SHP77 (cell line): ENCODE results near the gene TMEM135.
"Not testable (repeated sequence)": the region's sequence is repeated elsewhere in the genome, so short reads cannot be mapped to it uniquely, and the experiment has no call there.

Experiments used
- DNase-seq, 2 experiments: peaks; one replicate each; lab custom pipeline; 2025; lab: John Stamatoyannopoulos, UW

The TMEM135 gene

GRCh38 chr11:87037450-87038234 lies at the start of gene TMEM135:
TMEM135 (plus strand) TSS chr11:87037934; CDS start chr11:87038046, 112 bp downstream.
- peak; percentile 91 for DNase-seq

DNA sequence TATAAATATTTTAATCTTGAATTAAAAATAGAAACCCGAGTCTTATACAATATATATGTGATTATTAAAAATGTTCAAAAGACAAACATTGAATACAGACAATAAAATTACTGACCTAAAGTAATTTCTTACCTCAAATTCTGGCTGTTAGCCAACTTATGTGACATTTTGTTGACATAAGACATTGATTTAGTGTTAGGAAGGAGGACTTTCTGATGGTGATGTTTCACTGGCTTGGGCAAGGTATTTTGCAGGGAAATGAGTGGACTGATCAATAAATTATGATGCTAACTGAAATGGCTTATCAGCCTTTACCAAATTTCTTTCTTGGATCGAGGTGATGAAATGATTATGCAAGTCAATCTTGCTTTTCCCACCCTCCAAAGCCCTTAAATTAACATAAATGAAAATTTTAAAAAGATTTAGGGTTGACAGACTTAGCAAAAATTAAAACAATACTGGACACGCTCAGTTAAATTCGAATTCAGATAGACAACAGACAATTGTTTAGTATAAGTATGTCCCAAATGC lies 49.3 kb upstream of the TMEM135 start:
- no peak for DNase-seq

- no peak for DNase-seq
Measured at GRCh38 chr11:86990031-86990430, 47.7 kb upstream of the TMEM135 start.

- no peak for DNase-seq
Measured at GRCh38 chr11:86990515-86990914, 47.2 kb upstream of the TMEM135 start.

DNA sequence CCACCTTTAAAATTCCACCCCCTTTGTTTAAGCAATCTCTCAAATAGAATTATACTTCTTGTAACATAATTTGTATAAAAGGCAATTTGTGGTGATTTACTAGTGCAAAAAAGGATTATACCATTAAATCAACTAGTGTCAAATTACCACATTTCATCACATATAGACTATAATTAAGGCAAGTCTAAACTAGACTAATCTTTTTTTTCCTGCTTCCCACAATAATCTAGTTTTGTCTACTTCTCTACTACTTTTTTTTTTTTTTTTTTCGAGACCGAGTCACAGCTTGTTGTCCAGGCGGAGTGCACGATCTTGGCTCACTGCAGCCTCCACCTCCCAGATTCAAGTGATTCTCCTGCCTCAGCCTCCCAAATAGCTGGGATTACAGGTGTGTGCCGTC lies 46.4 kb upstream of the TMEM135 start:
- DNase-seq: no peak

GRCh38 chr11:86992340-86992739 lies 45.4 kb upstream of the TMEM135 start:
- not testable (repeated sequence) for DNase-seq

DNA sequence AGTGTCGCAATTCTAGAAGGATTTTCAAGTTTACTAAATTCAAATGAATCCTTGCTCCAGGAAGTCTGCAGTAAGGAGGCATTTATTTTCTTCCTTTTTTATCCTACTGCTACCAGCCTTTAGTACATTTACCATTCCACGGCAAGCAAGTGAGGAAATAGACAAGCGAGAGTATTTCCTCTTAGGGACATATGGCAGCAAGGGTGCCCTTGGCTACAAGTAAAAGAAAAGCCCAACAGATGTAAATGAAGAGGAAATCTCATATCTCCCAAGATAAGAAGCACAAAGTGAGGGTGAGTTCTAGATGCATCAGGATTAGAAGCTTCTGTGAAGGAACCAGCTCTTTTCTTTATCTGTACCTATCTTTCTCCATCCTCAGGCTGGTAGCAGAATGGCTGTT lies 44.7 kb upstream of the TMEM135 start:
- no peak for DNase-seq

- no peak for DNase-seq
Measured at GRCh38 chr11:86996953-86997570, 40.7 kb upstream of the TMEM135 start.

DNA sequence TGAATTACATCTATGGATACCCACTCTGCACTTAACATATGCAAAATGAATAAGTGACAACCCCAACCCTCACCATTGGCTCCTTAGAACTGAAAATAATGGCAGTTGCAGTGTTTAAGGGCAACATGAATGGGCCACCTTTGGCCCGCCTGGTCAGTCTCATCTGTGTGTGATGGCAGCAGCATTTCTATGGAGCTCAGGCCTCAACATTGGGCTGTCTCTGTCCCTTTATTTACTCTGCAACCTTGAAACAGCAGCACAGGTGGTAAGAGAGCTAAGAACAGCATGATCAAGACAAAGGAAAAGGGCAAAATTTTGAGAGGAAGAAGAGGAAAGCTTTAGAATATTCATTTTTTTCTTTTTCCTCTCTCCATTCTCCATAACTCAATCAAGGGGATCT lies 38.3 kb upstream of the TMEM135 start:
- no peak for DNase-seq

GRCh38 chr11:86999859-87000753 lies 37.6 kb upstream of the TMEM135 start:
- DNase-seq: no peak

GRCh38 chr11:87002918-87003317 lies 34.8 kb upstream of the TMEM135 start:
- DNase-seq: no peak

- not testable (repeated sequence) for DNase-seq
Measured at GRCh38 chr11:87004281-87004680, 33.5 kb upstream of the TMEM135 start.

DNA sequence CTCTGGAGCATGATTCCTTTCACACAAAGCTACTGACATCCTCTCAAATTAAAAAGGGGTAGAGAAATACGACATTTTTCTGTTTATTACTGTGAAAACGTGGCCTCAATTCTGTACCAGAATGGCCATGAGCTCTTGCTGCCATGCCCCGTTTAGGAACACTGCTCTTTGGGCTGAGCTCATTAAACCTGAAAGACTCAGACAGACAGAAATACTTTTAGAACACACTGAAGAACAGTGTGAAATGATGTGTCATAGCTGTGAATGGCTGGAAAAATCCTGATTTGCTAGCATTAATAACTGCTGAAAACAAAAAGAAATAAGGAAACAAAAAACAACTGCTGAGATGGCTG lies 32.2 kb upstream of the TMEM135 start:
- DNase-seq: no peak

DNA sequence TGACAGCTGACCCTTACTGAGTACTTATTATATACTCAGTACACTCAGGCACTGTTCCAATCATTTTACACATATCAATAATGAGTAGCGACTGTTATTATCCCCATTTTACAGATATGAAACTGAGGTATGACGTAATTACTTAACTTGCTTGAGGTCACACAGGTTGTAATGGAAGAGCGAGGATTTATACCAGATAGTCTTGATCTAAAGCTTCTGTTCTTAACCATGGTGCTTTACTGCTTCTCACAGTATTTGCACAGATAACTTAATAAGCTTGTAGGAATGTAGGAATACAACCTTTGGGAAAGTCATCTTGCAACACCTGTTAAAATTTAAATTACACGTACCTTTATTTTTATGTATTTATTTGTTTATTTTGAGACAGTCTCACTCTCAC lies 31.7 kb upstream of the TMEM135 start:
- no peak for DNase-seq

- DNase-seq: no peak
Measured at GRCh38 chr11:87007963-87008362, 29.8 kb upstream of the TMEM135 start.

- DNase-seq: no peak
Measured at GRCh38 chr11:87012089-87012488, 25.6 kb upstream of the TMEM135 start.

GRCh38 chr11:87012673-87013072 lies 25.1 kb upstream of the TMEM135 start:
- no peak for DNase-seq

GRCh38 chr11:87013912-87014825 lies 23.6 kb upstream of the TMEM135 start:
- no peak for DNase-seq

DNA sequence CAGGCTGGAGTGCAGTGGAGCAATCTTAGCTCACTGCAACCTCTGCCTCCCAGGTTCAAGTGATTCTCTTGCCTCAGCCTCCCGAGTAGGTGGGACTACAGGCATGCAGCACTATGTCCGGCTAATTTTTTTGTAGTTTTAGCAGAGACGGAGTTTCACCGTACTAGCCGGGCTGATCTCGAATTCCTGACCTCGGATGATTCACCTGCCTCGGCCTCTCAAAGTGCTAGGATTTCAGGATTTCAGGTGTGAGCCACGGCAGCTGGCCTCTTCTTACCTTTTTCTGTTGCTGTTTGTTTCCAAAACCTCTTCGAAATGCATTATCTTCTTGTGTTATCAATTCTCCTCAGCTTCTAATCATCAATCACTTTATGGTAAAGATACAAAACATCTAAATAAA lies 22.1 kb upstream of the TMEM135 start:
- DNase-seq: no peak

DNA sequence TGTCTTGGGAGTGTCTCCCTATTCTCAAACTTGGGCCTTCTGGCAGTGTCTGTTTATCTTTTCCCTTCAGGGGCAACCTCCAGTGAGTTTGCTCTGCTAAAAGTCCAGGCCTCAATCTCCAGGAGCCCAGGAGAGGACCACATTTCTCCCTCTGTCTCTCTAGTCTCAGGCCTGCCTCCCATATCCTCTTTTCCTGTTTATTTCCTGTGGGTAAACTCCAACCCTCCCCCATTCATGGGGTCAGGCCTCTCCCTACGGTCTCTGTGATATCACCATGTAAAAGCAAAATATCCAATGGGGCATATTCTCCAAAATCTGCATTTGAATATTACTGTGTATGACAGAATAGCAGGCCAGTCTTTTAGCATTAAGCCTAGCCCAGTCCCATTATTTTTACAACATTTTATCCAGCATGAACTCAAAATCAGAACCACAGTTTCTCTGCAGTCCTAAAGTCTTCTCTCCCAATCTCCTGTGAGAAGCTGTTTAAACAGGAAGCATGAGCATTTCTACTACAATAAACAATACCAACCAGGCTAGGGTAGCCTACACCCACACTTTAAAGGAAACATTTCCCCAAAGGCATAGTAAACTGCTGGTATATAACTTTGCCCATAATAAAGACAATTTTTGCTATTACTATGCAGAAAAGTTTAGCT lies 18.0 kb upstream of the TMEM135 start:
- DNase-seq: no peak

DNA sequence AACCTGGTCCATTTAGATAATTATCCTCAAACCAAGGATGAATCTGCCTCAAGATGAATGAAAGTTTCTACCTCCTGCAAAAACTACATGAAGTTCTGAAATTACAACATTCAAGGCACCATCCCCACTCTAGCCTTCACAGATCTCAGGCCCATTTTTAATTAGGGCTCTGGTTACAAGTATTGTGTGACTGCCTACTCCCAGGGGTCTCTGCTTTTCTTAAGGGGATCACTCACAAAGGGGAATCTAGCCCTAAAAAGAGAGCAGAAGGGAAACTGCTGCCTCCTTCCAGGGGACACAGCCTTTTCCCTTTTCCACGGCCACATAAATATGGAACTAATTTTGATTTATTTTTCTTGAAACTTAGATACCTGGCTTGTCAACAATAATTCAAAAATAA lies 17.4 kb upstream of the TMEM135 start:
- no peak for DNase-seq
